HepG2 (cell line): ENCODE measurements around the gene CFTR.

Experiments
- YY1 ChIP-seq: IDR thresholded peaks from 2 replicates; pipeline ENCODE4 v1.6.1; 2011; ENCODE audit warnings: low read length, low read depth, moderate library complexity, mild to moderate bottlenecking; ENCODE audit not compliant: insufficient read depth, insufficient replicate concordance
- TF ChIP-seq, protein P1 (sequence below): sonication (generic); formaldehyde crosslinking; IDR thresholded peaks from 2 replicates; pipeline ENCODE4 v1.5.0; 2020; ENCODE audit warnings: mild to moderate bottlenecking, missing genetic modification reagents
- TF ChIP-seq, protein P2 (sequence below): sonication (generic); formaldehyde crosslinking; IDR thresholded peaks from 2 replicates; pipeline ENCODE4 v1.5.1; 2020; ENCODE audit warnings: mild to moderate bottlenecking, missing genetic modification reagents, moderate library complexity
- TF ChIP-seq, protein P3 (sequence below): IDR thresholded peaks from 2 replicates; pipeline ENCODE4 v1.6.1; 2012; ENCODE audit warnings: inconsistent platforms
- TF ChIP-seq, protein P4 (sequence below): sonication (generic); formaldehyde crosslinking; IDR thresholded peaks from 2 replicates; pipeline ENCODE4 v1.8.0; 2022; ENCODE audit warnings: missing genetic modification reagents, mild to moderate bottlenecking, borderline replicate concordance

DNA sequence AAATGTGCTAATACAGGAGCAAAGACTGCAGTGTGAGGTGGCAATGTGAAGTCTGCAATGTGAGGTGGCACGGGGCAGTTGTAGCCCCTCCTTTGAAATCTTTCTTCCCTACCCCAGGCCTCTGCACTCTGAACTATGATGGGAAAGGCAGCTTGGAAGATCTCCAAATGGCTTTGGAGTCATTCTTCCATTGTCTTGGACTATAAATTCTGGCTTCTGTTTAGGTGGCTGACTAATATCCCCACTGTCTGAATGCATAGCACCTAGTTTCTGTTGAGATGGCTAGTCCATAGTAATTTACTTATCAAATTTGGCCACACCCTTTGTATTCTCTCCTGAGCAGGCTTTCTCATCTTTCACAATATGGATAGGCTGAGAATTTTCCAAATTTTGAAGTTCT, 175.0 kb downstream of the CFTR start:
- TF ChIP-seq, protein P1, sequence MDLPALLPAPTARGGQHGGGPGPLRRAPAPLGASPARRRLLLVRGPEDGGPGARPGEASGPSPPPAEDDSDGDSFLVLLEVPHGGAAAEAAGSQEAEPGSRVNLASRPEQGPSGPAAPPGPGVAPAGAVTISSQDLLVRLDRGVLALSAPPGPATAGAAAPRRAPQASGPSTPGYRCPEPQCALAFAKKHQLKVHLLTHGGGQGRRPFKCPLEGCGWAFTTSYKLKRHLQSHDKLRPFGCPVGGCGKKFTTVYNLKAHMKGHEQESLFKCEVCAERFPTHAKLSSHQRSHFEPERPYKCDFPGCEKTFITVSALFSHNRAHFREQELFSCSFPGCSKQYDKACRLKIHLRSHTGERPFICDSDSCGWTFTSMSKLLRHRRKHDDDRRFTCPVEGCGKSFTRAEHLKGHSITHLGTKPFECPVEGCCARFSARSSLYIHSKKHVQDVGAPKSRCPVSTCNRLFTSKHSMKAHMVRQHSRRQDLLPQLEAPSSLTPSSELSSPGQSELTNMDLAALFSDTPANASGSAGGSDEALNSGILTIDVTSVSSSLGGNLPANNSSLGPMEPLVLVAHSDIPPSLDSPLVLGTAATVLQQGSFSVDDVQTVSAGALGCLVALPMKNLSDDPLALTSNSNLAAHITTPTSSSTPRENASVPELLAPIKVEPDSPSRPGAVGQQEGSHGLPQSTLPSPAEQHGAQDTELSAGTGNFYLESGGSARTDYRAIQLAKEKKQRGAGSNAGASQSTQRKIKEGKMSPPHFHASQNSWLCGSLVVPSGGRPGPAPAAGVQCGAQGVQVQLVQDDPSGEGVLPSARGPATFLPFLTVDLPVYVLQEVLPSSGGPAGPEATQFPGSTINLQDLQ (CRISPR knock-in tag): no peak
- no peak for TF ChIP-seq YY1
- TF ChIP-seq, protein P2, sequence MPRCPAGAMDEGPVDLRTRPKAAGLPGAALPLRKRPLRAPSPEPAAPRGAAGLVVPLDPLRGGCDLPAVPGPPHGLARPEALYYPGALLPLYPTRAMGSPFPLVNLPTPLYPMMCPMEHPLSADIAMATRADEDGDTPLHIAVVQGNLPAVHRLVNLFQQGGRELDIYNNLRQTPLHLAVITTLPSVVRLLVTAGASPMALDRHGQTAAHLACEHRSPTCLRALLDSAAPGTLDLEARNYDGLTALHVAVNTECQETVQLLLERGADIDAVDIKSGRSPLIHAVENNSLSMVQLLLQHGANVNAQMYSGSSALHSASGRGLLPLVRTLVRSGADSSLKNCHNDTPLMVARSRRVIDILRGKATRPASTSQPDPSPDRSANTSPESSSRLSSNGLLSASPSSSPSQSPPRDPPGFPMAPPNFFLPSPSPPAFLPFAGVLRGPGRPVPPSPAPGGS (CRISPR knock-in tag): no peak
- TF ChIP-seq, protein P3, sequence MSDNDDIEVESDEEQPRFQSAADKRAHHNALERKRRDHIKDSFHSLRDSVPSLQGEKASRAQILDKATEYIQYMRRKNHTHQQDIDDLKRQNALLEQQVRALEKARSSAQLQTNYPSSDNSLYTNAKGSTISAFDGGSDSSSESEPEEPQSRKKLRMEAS: no peak
- TF ChIP-seq, protein P4, sequence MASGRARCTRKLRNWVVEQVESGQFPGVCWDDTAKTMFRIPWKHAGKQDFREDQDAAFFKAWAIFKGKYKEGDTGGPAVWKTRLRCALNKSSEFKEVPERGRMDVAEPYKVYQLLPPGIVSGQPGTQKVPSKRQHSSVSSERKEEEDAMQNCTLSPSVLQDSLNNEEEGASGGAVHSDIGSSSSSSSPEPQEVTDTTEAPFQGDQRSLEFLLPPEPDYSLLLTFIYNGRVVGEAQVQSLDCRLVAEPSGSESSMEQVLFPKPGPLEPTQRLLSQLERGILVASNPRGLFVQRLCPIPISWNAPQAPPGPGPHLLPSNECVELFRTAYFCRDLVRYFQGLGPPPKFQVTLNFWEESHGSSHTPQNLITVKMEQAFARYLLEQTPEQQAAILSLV (CRISPR knock-in tag): no peak
